Activated naive CD4-positive, alpha-beta T cell treated with anti-CD3 and anti-CD28 coated beads for 36 hours (primary cell): Measurements from ENCODE around the gene ZNF780B. TPM values are rescaled to one million over a fixed set of nuclear protein-coding genes. Genes with fewer than 3 reads are reported as not detected.

Experiments
- CTCF ChIA-PET: fragments of 350-600 bp; sonication (Branson Sonifier 250); formaldehyde crosslinking; loops from one replicate; lab custom pipeline; 2021; ENCODE audit warnings: antibody characterized with exemption; lab: Charles Lee
- DNase-seq: peaks from one replicate; pipeline ENCODE4 v3.0.0-alpha.2; 2020
- H3K27ac Mint-ChIP-seq: one replicate; pipeline ENCODE4 v1.8.0; 2021; ENCODE audit warnings: mild to moderate bottlenecking, mixed read lengths
- H3K27me3 Mint-ChIP-seq: one replicate; pipeline ENCODE4 v1.8.0; 2021; ENCODE audit warnings: low read depth, mixed read lengths
- H3K36me3 Mint-ChIP-seq: one replicate; pipeline ENCODE4 v1.8.0; 2021; ENCODE audit warnings: low read depth, mixed read lengths
- H3K4me1 Mint-ChIP-seq: one replicate; pipeline ENCODE4 v1.8.0; 2021; ENCODE audit warnings: low read depth, mixed read lengths
- H3K4me3 Mint-ChIP-seq: one replicate; pipeline ENCODE4 v1.8.0; 2021; ENCODE audit warnings: mild to moderate bottlenecking, moderate library complexity, mixed read lengths
- H3K9me3 Mint-ChIP-seq: one replicate; pipeline ENCODE4 v1.8.0; 2021; ENCODE audit warnings: mixed read lengths
- intact Hi-C: fragments of 100-400 bp; cut with micrococcal nuclease; formaldehyde crosslinking; loops from one replicate; pipeline ENCODE4 v1.15.1; 2023
- total RNA-seq, 2 experiments: library from RNA; stranded (reverse); gene quantifications; one replicate each; pipeline ENCODE4 v1.2.3, GENCODE V29; 2021

ZNF780B gene
- total RNA-seq, 2 experiments from 2014 or later = 8.3 to 9.8 TPM

- peak overlapping the region; percentile 93 for H3K4me3 Mint-ChIP-seq
- peaks cover 32% of the 10 kb centered on the region for H3K36me3 Mint-ChIP-seq
- DNase-seq = peak; percentile 68
- CTCF ChIA-PET = interaction anchor here (1.4 to 1.5 kb wide), 2 partner anchors 26 to 59 kb away, joined by 4 to 7 read pairs; partner anchors contain the start of genes PSMC4 and ZNF780B
- intact Hi-C loops = loop anchor here (1.0 to 10.0 kb wide), 7 partner anchors 56 to 618 kb away; partner anchors contain the start of genes C19orf47, CCNP, PLD3 and SUPT5H
- peaks cover 43% of the 10 kb centered on the region for H3K4me1 Mint-ChIP-seq
- H3K27me3 Mint-ChIP-seq = no peaks in the 10 kb centered on the region
- H3K27ac Mint-ChIP-seq = peak overlapping the region; percentile 94
- H3K9me3 Mint-ChIP-seq = peaks cover 20% of the 10 kb centered on the region
Observed at GRCh38 chr19:39996218-39996810, 59.7 kb downstream of the ZNF780B start.

GRCh38 chr19:39995794-39996193 lies 60.2 kb downstream of the ZNF780B start:
- Mint-ChIP-seq H3K27ac (peak overlapping the region; percentile 60), H3K4me1 (peaks cover 47% of the 10 kb centered on the region), H3K36me3 (peaks cover 32% of the 10 kb centered on the region), H3K4me3 (peak overlapping the region; percentile 93), H3K27me3 (no peaks in the 10 kb centered on the region), H3K9me3 (peaks cover 20% of the 10 kb centered on the region)
- intact Hi-C loops = loop anchor here (1.0 to 10.0 kb wide), 7 partner anchors 55 to 619 kb away; partner anchors contain the start of genes C19orf47, CCNP, PLD3 and SUPT5H
- CTCF ChIA-PET = interaction anchor here (1.5 kb wide), 1 partner anchor 25 kb away, joined by 7 read pairs; the partner anchor contains the start of gene PSMC4
- DNase-seq = no peak

- H3K36me3 Mint-ChIP-seq = peaks cover 32% of the 10 kb centered on the region
- peaks cover 20% of the 10 kb centered on the region for H3K9me3 Mint-ChIP-seq
- intact Hi-C loops = loop anchor here (10.0 kb wide), 2 partner anchors 550 to 620 kb away; partner anchors contain the start of gene SUPT5H
- no peak for DNase-seq
- CTCF ChIA-PET = interaction anchor here (0.7 to 1.5 kb wide), 2 partner anchors 23 to 96 kb away, joined by 3 to 4 read pairs; partner anchors contain the start of gene PSMC4
- H3K27me3 Mint-ChIP-seq = no peaks in the 10 kb centered on the region
- no peak overlapping the region for H3K4me3 Mint-ChIP-seq
- peaks cover 56% of the 10 kb centered on the region for H3K4me1 Mint-ChIP-seq
- no peak overlapping the region for H3K27ac Mint-ChIP-seq
Observed at GRCh38 chr19:39994361-39994760, 61.7 kb downstream of the ZNF780B start.

- CTCF ChIA-PET = interaction anchor here (0.7 to 1.5 kb wide), 2 partner anchors 23 to 109 kb away, joined by 3 to 4 read pairs; partner anchors contain the start of gene PSMC4
- intact Hi-C loops = loop anchor here (10.0 kb wide), 2 partner anchors 549 to 621 kb away; partner anchors contain the start of gene SUPT5H
- DNase-seq = no peak
- H3K27ac Mint-ChIP-seq = no peak overlapping the region
- no peak overlapping the region for H3K4me3 Mint-ChIP-seq
- H3K27me3 Mint-ChIP-seq = no peaks in the 10 kb centered on the region
- H3K9me3 Mint-ChIP-seq = peaks cover 20% of the 10 kb centered on the region
- H3K36me3 Mint-ChIP-seq = peaks cover 34% of the 10 kb centered on the region
- H3K4me1 Mint-ChIP-seq = peaks cover 58% of the 10 kb centered on the region
Observed at GRCh38 chr19:39993605-39994004, 62.4 kb downstream of the ZNF780B start.

- CTCF ChIA-PET = interaction anchor here (0.6 kb wide), 1 partner anchor 10 kb away, joined by 4 read pairs; no protein-coding TSS in a partner anchor
- H3K9me3 Mint-ChIP-seq = peaks cover 32% of the 10 kb centered on the region
- H3K27me3 Mint-ChIP-seq = no peaks in the 10 kb centered on the region
- peaks cover 28% of the 10 kb centered on the region for H3K4me1 Mint-ChIP-seq
- DNase-seq = no peak
- intact Hi-C loops = no loop called here
- H3K36me3 Mint-ChIP-seq = peaks cover 43% of the 10 kb centered on the region
- H3K4me3 Mint-ChIP-seq = no peak overlapping the region
- no peak overlapping the region for H3K27ac Mint-ChIP-seq
Observed at GRCh38 chr19:39987596-39987995, 68.4 kb downstream of the ZNF780B start.

- intact Hi-C loops = no loop called here
- H3K36me3 Mint-ChIP-seq = peaks cover 45% of the 10 kb centered on the region
- no peak overlapping the region for H3K27ac Mint-ChIP-seq
- H3K4me3 Mint-ChIP-seq = no peak overlapping the region
- no peak for DNase-seq
- H3K27me3 Mint-ChIP-seq = no peaks in the 10 kb centered on the region
- peaks cover 24% of the 10 kb centered on the region for H3K4me1 Mint-ChIP-seq
- CTCF ChIA-PET = no interaction called here
- peaks cover 32% of the 10 kb centered on the region for H3K9me3 Mint-ChIP-seq
Observed at GRCh38 chr19:39987167-39987566, 68.9 kb downstream of the ZNF780B start.

GRCh38 chr19:39986643-39987042 lies 69.4 kb downstream of the ZNF780B start:
- peaks cover 47% of the 10 kb centered on the region for H3K36me3 Mint-ChIP-seq
- H3K4me3 Mint-ChIP-seq = no peak overlapping the region
- no peak overlapping the region for H3K27ac Mint-ChIP-seq
- intact Hi-C loops = no loop called here
- CTCF ChIA-PET = no interaction called here
- H3K4me1 Mint-ChIP-seq = peaks cover 20% of the 10 kb centered on the region
- no peaks in the 10 kb centered on the region for H3K27me3 Mint-ChIP-seq
- peaks cover 32% of the 10 kb centered on the region for H3K9me3 Mint-ChIP-seq
- no peak for DNase-seq

- H3K27ac Mint-ChIP-seq = no peak overlapping the region
- peaks cover 6% of the 10 kb centered on the region for H3K4me1 Mint-ChIP-seq
- peaks cover 32% of the 10 kb centered on the region for H3K9me3 Mint-ChIP-seq
- intact Hi-C loops = no loop called here
- no peaks in the 10 kb centered on the region for H3K27me3 Mint-ChIP-seq
- DNase-seq = no peak
- peaks cover 70% of the 10 kb centered on the region for H3K36me3 Mint-ChIP-seq
- CTCF ChIA-PET = no interaction called here
- no peak overlapping the region for H3K4me3 Mint-ChIP-seq
Observed at GRCh38 chr19:39983695-39984300, 72.2 kb downstream of the ZNF780B start.

GRCh38 chr19:39982883-39983282 lies 73.1 kb downstream of the ZNF780B start:
- H3K4me3 Mint-ChIP-seq = no peak overlapping the region
- peaks cover 29% of the 10 kb centered on the region for H3K9me3 Mint-ChIP-seq
- intact Hi-C loops = no loop called here
- no peak for DNase-seq
- H3K36me3 Mint-ChIP-seq = peaks cover 79% of the 10 kb centered on the region
- H3K27ac Mint-ChIP-seq = no peak overlapping the region
- CTCF ChIA-PET = no interaction called here
- H3K4me1 Mint-ChIP-seq = peaks cover 6% of the 10 kb centered on the region
- H3K27me3 Mint-ChIP-seq = no peaks in the 10 kb centered on the region

Other genes with a start within 250 kb of the ZNF780B start
- 1 to 10 TPM; 6.1 to 6.6 TPM for gene DYRK1B, start 222.1 kb downstream of the ZNF780B start, total RNA-seq
- 100 to 1,000 TPM; 742 to 785 TPM for gene FBL, start 209.9 kb downstream of the ZNF780B start, total RNA-seq
- 1 to 10 TPM; 3.1 to 3.8 TPM for gene FCGBP, start 121.6 kb downstream of the ZNF780B start, total RNA-seq
- gene PSMC4, start 85.1 kb downstream of the ZNF780B start, total RNA-seq = 10 to 100 TPM; 79.7 to 82.1 TPM
- gene ZNF546, start 59.2 kb downstream of the ZNF780B start, total RNA-seq = 1 to 10 TPM; 1.6 to 2.3 TPM
- gene ZNF780A, start 34.7 kb upstream of the ZNF780B start, total RNA-seq = 10 to 100 TPM in 1 of 2 experiments, 1 to 10 TPM in 1; 8.8 to 10.5 TPM
- gene MAP3K10, start 135.2 kb upstream of the ZNF780B start, total RNA-seq = 1 to 10 TPM; 8.4 to 9.3 TPM
- gene TTC9B, start 162.2 kb upstream of the ZNF780B start, total RNA-seq = not detected
- not detected for gene CCNP, start 170.5 kb upstream of the ZNF780B start, total RNA-seq
- 100 to 1,000 TPM; 152 to 159 TPM for gene AKT2, start 229.1 kb upstream of the ZNF780B start, total RNA-seq